ENCODE data around the gene SLC38A10.
"Not testable (repeated sequence)": the region's sequence is repeated elsewhere in the genome, so short reads cannot be mapped to it uniquely, and the experiment has no call there.

Gene SLC38A10

DNA sequence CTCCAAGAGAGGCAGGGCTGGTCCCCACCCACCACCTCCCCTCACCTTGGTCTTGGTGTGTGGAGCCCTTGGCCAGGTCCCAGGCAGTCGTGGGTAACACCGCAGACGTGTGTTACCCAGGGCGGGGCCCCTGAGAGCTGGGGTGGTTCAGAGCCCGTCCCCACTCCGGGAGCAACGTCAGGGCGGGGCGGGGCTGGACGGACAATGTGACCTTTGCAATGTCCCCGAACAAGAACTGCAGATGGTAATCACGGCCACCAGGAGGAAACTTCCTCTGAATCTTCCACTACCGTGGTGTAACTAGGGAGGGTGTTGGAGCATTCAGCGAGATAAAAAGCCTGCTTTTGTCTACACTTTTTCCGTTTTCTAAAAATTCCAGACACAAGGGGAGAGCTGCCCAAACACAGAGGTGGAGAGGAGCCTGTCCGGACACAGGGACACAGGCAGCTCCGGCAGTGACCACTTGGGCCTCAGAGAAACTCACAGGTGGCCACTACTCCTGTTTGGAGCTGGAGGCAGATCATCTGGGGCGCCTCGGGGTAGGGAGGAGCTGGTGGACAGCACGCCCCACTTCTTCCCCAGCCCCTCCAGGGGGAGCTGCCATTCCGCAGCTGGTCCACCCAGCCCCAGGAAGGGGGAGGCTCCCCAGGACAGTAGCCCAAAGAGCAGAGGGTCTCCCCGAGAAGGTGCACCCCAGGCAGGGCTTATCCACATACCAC is 14.2 kb upstream of the SLC38A10 start:
- Histone ChIP-seq H3K4me3 (ENCODE audit: severe bottlenecking) (peak overlapping the region; percentile 3), H3K36me3 (ENCODE audit: low read depth) (no peaks in the 10 kb centered on the region), H3K9me3 (ENCODE audit: severe bottlenecking) (no peaks in the 10 kb centered on the region), H3K4me1 (ENCODE audit: insufficient read depth, poor library complexity, severe bottlenecking) (peaks cover 15% of the 10 kb centered on the region), H3K27me3 (ENCODE audit: insufficient read depth, poor library complexity, severe bottlenecking) (no peaks in the 10 kb centered on the region), H3K27ac (ENCODE audit: poor library complexity, severe bottlenecking) (no peak overlapping the region)
- ATAC-seq (ENCODE audit: low read depth) (peak; percentile 53), DNase-seq (ENCODE audit: low spot score) (no peak)
- TF ChIP-seq, protein P1, sequence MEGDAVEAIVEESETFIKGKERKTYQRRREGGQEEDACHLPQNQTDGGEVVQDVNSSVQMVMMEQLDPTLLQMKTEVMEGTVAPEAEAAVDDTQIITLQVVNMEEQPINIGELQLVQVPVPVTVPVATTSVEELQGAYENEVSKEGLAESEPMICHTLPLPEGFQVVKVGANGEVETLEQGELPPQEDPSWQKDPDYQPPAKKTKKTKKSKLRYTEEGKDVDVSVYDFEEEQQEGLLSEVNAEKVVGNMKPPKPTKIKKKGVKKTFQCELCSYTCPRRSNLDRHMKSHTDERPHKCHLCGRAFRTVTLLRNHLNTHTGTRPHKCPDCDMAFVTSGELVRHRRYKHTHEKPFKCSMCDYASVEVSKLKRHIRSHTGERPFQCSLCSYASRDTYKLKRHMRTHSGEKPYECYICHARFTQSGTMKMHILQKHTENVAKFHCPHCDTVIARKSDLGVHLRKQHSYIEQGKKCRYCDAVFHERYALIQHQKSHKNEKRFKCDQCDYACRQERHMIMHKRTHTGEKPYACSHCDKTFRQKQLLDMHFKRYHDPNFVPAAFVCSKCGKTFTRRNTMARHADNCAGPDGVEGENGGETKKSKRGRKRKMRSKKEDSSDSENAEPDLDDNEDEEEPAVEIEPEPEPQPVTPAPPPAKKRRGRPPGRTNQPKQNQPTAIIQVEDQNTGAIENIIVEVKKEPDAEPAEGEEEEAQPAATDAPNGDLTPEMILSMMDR (IDR thresholded peaks at IDR 0.05; ENCODE audit: poor library complexity, severe bottlenecking), result peak; percentile 61

DNA sequence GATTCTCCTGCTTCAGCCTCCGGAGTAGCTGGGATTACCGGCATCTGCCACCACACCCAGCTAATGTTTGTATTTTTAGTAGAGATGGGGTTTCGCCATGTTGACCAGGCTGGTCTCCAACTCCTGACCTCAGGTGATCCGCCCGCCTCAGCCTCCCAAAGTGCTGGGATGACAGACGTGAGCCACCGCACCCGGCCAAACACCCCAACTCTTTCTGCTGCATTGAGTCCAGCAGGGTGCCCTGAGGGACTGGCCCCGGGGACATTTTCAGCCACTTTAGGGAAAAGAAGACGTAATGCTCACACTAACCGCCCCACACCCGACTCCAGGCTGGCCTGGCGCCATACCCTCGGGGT is 13.7 kb upstream of the SLC38A10 start:
- H3K9me3 ChIP-seq (ENCODE audit: severe bottlenecking); H3K27me3 ChIP-seq (ENCODE audit: insufficient read depth, poor library complexity, severe bottlenecking); DNase-seq (ENCODE audit: low spot score); H3K27ac ChIP-seq (ENCODE audit: poor library complexity, severe bottlenecking); H3K36me3 ChIP-seq (ENCODE audit: low read depth); ATAC-seq (ENCODE audit: low read depth): not testable (repeated sequence)
- Histone ChIP-seq H3K4me3 (ENCODE audit: severe bottlenecking) (peak overlapping the region; percentile 3), H3K4me1 (ENCODE audit: insufficient read depth, poor library complexity, severe bottlenecking) (peaks cover 15% of the 10 kb centered on the region)

DNA sequence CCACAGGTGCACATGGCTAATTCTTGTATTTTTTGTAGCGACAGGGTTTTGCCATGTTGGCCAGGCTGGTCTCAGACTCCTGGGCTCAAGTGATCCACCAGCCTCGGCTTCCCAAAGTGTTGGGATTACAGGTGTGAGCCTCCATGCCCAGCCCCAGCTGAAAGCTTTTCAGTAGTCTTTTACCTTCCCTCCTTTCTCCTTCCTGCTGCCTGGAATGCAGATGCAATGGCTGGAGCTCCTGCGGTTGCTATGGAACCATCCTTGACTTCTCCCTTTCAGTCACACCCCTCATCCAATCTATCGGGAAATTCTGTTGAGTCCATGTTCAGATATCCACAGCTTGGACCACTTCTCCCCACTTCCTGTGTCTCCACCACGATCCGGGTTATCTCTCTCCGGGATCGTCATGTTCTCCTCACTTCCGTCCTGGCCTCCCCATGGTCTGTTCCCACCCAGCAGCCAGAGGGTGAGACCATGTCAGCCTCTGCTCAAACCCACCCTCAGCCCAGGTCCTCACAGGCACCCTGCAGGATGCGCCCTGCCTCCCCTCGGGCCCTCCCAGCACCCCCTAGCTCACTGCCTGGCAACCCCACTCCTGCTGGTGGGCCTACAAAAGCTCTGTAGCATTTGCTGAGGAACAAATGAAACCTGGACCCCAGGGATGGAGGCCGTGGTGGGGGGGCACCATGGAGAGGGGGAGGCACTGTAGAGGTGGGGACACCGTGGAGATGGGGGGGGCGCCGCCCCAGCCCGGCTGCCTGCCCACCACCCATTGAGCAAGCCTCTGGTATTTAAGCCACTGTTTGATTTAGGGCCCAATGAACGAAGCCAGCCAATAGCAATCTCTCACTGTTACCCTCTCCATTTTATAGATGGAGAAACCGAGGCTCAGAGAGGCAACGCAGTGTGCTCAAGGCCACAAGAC is 12.8 kb upstream of the SLC38A10 start:
- DNase-seq (ENCODE audit: low spot score) (no peak), ATAC-seq (ENCODE audit: low read depth) (no peak)
- TF ChIP-seq, protein P1 (IDR thresholded peaks at IDR 0.05; ENCODE audit: poor library complexity, severe bottlenecking), result no peak
- Histone ChIP-seq H3K9me3 (ENCODE audit: severe bottlenecking) (no peaks in the 10 kb centered on the region), H3K36me3 (ENCODE audit: low read depth) (no peaks in the 10 kb centered on the region), H3K27ac (ENCODE audit: poor library complexity, severe bottlenecking) (no peak overlapping the region), H3K4me3 (ENCODE audit: severe bottlenecking) (no peak overlapping the region), H3K27me3 (ENCODE audit: insufficient read depth, poor library complexity, severe bottlenecking) (no peaks in the 10 kb centered on the region), H3K4me1 (ENCODE audit: insufficient read depth, poor library complexity, severe bottlenecking) (peaks cover 15% of the 10 kb centered on the region)

DNA sequence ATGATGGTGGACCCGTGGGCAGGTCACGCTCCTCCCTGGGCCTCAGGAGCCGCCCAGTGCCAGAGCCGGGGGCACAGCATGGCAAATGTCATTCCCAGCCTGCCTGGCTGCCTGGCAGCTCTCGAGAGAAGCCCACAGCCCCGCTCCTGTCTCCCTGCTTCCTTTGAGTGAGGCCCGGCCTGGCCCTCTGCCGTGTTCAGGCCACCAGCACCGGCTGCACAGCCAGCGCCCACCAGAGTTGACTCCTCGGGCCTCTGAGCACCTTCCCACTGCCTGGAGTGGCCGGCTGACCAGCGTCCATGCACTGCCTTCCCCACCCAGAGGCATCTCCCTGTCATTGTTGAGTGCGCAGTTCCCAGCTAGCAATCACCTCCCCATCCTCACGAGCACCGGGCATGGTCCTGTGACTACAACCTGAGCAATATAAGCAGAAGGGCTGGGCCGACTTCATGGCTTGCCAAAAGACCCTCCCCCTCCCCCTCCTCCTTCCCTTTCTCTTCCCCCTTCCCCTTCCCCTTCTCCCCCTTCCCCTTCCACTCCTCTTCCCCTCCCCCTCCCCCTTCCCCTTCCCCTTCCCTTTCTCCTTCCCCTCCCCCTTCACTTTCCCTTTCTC is 11.9 kb upstream of the SLC38A10 start:
- Histone ChIP-seq H3K27ac (ENCODE audit: poor library complexity, severe bottlenecking) (no peak overlapping the region), H3K4me3 (ENCODE audit: severe bottlenecking) (no peak overlapping the region), H3K27me3 (ENCODE audit: insufficient read depth, poor library complexity, severe bottlenecking) (no peaks in the 10 kb centered on the region), H3K9me3 (ENCODE audit: severe bottlenecking) (no peaks in the 10 kb centered on the region), H3K36me3 (ENCODE audit: low read depth) (no peaks in the 10 kb centered on the region), H3K4me1 (ENCODE audit: insufficient read depth, poor library complexity, severe bottlenecking) (peaks cover 15% of the 10 kb centered on the region)
- DNase-seq (ENCODE audit: low spot score), result no peak
- ATAC-seq (ENCODE audit: low read depth), result no peak
- TF ChIP-seq, protein P1 (IDR thresholded peaks at IDR 0.05; ENCODE audit: poor library complexity, severe bottlenecking), result no peak

DNA sequence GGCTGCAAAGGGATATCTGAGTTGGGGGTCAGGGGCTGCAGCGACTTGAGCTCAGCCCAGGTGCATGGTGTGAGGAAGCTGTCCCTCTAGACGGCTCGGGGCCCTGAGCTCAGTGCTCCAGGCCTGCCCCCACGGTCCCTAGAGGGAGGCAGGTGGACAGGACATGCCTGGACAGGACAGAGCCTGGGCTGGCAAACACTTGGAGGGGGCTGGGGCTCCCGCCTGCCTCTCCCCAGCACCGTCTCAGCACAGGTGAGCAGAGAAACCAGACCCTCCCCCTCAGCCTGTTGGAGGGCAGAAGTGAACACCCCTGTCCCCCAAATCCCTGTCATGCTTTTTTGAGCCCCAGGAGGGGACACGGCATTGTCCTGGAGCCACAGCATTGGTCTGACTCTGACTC is 11.4 kb upstream of the SLC38A10 start:
- H3K4me3 ChIP-seq (ENCODE audit: severe bottlenecking), result no peak overlapping the region
- peaks cover 20% of the 10 kb centered on the region for H3K4me1 ChIP-seq (ENCODE audit: insufficient read depth, poor library complexity, severe bottlenecking)
- no peaks in the 10 kb centered on the region for H3K27me3 ChIP-seq (ENCODE audit: insufficient read depth, poor library complexity, severe bottlenecking)
- no peak for ATAC-seq (ENCODE audit: low read depth)
- TF ChIP-seq, protein P1 (IDR thresholded peaks at IDR 0.05; ENCODE audit: poor library complexity, severe bottlenecking), result no peak
- H3K36me3 ChIP-seq (ENCODE audit: low read depth), result no peaks in the 10 kb centered on the region
- no peaks in the 10 kb centered on the region for H3K9me3 ChIP-seq (ENCODE audit: severe bottlenecking)
- no peak overlapping the region for H3K27ac ChIP-seq (ENCODE audit: poor library complexity, severe bottlenecking)
- no peak for DNase-seq (ENCODE audit: low spot score)
